Panc1 (cell line): ENCODE results near the gene CPA1.

Source experiments
- CTCF ChIP-seq: fragments of 450-650 bp; IDR thresholded peaks from 2 replicates; pipeline ENCODE4 v1.5.1; 2017; ENCODE audit warnings: mild to moderate bottlenecking
- POLR2AphosphoS5 ChIP-seq: IDR thresholded peaks from 2 replicates; pipeline ENCODE4 v1.6.1; 2012; ENCODE audit warnings: mild to moderate bottlenecking, low read depth, low read length, moderate library complexity
- SIN3A ChIP-seq: IDR thresholded peaks from 2 replicates; pipeline ENCODE4 v1.6.1; 2012; ENCODE audit warnings: low read depth, mild to moderate bottlenecking, low read length, moderate library complexity, borderline replicate concordance; ENCODE audit not compliant: insufficient read depth
- TF ChIP-seq, protein P1 (sequence below), 2 experiments: IDR thresholded peaks; 2 replicates each; pipeline ENCODE4 v1.6.1; 2011 to 2012; ENCODE audit warnings: low read depth in 2 of 2, control low read depth in 1 of 2, low read length in 1 of 2, mild to moderate bottlenecking in 1 of 2, moderate library complexity in 1 of 2; ENCODE audit not compliant: insufficient read depth in 1 of 2

GRCh38 chr7:130430841-130431666 is 50.8 kb downstream of the CPA1 start:
- TF ChIP-seq CTCF: no peak
- no peak for TF ChIP-seq POLR2AphosphoS5
- TF ChIP-seq, protein P1, sequence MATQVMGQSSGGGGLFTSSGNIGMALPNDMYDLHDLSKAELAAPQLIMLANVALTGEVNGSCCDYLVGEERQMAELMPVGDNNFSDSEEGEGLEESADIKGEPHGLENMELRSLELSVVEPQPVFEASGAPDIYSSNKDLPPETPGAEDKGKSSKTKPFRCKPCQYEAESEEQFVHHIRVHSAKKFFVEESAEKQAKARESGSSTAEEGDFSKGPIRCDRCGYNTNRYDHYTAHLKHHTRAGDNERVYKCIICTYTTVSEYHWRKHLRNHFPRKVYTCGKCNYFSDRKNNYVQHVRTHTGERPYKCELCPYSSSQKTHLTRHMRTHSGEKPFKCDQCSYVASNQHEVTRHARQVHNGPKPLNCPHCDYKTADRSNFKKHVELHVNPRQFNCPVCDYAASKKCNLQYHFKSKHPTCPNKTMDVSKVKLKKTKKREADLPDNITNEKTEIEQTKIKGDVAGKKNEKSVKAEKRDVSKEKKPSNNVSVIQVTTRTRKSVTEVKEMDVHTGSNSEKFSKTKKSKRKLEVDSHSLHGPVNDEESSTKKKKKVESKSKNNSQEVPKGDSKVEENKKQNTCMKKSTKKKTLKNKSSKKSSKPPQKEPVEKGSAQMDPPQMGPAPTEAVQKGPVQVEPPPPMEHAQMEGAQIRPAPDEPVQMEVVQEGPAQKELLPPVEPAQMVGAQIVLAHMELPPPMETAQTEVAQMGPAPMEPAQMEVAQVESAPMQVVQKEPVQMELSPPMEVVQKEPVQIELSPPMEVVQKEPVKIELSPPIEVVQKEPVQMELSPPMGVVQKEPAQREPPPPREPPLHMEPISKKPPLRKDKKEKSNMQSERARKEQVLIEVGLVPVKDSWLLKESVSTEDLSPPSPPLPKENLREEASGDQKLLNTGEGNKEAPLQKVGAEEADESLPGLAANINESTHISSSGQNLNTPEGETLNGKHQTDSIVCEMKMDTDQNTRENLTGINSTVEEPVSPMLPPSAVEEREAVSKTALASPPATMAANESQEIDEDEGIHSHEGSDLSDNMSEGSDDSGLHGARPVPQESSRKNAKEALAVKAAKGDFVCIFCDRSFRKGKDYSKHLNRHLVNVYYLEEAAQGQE (IDR thresholded peaks at IDR 0.05; ENCODE audit: insufficient read depth in 1 of 2, low read depth in 2 of 2, low read length in 1 of 2): no peak
- no peak for TF ChIP-seq SIN3A
